ENCODE data around the gene SOX13.

DNA sequence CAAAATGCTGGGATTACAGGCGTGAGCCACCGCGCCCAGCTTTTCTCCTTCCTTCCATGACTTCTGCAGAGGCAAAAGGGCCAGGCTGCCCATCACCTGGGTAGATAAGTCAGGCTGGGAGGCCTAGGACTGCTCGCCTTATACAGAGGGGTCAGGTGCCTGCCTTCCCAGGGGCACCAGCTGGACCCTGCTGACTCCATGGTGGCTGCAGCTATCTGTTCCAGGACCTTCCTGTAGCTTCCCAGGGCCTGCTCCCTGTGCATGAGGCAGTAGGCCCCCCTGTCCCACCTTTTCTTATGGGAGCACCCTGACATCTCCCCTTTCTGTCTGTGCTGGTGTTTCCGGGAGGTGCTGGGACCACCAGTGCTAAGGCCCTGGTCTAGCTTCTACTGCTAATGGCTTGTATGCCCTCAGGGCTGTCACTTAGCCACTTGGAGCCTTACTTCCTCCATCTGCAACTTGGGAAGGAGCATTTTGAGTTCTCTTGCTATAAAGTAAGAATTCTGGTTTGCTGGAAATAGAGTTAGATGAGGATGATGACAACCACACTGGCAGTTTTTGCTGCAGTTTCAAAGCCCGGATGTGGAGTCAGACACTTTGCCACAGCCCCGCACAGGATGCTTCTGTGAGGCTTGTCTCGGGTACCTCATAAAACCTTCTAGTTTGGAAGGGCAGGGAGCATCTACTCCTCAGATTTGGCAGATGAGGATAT is 14.4 kb downstream of the SOX13 start:
- TF ChIP-seq, protein P1, sequence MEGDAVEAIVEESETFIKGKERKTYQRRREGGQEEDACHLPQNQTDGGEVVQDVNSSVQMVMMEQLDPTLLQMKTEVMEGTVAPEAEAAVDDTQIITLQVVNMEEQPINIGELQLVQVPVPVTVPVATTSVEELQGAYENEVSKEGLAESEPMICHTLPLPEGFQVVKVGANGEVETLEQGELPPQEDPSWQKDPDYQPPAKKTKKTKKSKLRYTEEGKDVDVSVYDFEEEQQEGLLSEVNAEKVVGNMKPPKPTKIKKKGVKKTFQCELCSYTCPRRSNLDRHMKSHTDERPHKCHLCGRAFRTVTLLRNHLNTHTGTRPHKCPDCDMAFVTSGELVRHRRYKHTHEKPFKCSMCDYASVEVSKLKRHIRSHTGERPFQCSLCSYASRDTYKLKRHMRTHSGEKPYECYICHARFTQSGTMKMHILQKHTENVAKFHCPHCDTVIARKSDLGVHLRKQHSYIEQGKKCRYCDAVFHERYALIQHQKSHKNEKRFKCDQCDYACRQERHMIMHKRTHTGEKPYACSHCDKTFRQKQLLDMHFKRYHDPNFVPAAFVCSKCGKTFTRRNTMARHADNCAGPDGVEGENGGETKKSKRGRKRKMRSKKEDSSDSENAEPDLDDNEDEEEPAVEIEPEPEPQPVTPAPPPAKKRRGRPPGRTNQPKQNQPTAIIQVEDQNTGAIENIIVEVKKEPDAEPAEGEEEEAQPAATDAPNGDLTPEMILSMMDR (IDR thresholded peaks at IDR 0.05) = no peak
- no peak for TF ChIP-seq EMX1 (CRISPR knock-in tag; IDR thresholded peaks at IDR 0.05)

Data from WTC11 (cell line).